Endothelial cell of umbilical vein (primary cell): ENCODE data around the gene PCLO. TPM values are rescaled to one million over a fixed set of nuclear protein-coding genes. Genes with fewer than 3 reads are reported as not detected.

Source experiments
- BruUV-seq: library from RNA; stranded (reverse); fragments of 400-500 nt; replicated peaks from 2 replicates; lab custom pipeline; 2021; lab: Mats Ljungman, UMichigan
- CTCF ChIA-PET: fragments of 300-600, 350-600 bp; sonication (Branson Sonifier 250); formaldehyde crosslinking; loops from one replicate; lab custom pipeline; 2021; ENCODE audit warnings: antibody characterized with exemption, inconsistent platforms; lab: Charles Lee
- POLR2A ChIA-PET: fragments of 300-600, 350-600 bp; sonication (Branson Sonifier 250); formaldehyde crosslinking; loops from one replicate; lab custom pipeline; 2021; ENCODE audit warnings: antibody characterized with exemption, inconsistent platforms; lab: Charles Lee
- DNase-seq: peaks from one replicate; pipeline ENCODE4 v3.0.0-alpha.2; 2011; ENCODE audit warnings: low read depth, low spot score
- FAIRE-seq: peaks from 2 replicates; lab custom pipeline; 2011; peaks lifted over from hg19 to GRCh38; lab: Jason Lieb, UNC
- H2AFZ ChIP-seq: 2 replicates; pipeline ENCODE4 v1.6.0; 2012; ENCODE audit warnings: low read depth, low read length, control low read depth, inconsistent platforms
- H3K27ac ChIP-seq: 2 replicates; pipeline ENCODE4 v1.5.1; 2011; ENCODE audit warnings: low read depth, mild to moderate bottlenecking, control low read depth, low read length, moderate library complexity; ENCODE audit not compliant: insufficient read depth
- H3K27me3 ChIP-seq, 2 experiments: 2 replicates each; pipeline versions ENCODE4 v1.6.0 to v1.6.1; 2011; ENCODE audit warnings: low read length in 2 of 2, mixed read lengths in 1 of 2; ENCODE audit not compliant: control insufficient read depth in 2 of 2, insufficient read depth in 2 of 2
- H3K36me3 ChIP-seq, 2 experiments: 2 replicates in 1 of 2; 3 replicates in 1 of 2; pipeline ENCODE4 v1.5.1; 2011; ENCODE audit warnings: low read length in 2 of 2, mild to moderate bottlenecking in 1 of 2, moderate library complexity in 1 of 2; ENCODE audit not compliant: control insufficient read depth in 2 of 2, insufficient read depth in 2 of 2; ENCODE audit errors: extremely low read depth in 1 of 2
- H3K4me1 ChIP-seq: 3 replicates; pipeline ENCODE4 v1.5.1; 2011; ENCODE audit warnings: mild to moderate bottlenecking, low read length; ENCODE audit not compliant: control insufficient read depth, insufficient read depth; ENCODE audit errors: extremely low read depth
- H3K4me2 ChIP-seq: 2 replicates; pipeline ENCODE4 v1.6.1; 2011; ENCODE audit warnings: low read length, control low read depth, mixed read lengths; ENCODE audit not compliant: insufficient read depth
- H3K4me3 ChIP-seq, 3 experiments: fragments of 200-600 bp in 1 of 3; sonication (generic), shearing (Covaris generic) in 1 of 3; replicated peaks in 1 of 3; 2 replicates each; pipeline ENCODE4 v1.5.1; 2011 to 2016; ENCODE audit warnings: control low read depth in 3 of 3, low read length in 3 of 3, mild to moderate bottlenecking in 2 of 3, inconsistent platforms in 1 of 3, low read depth in 1 of 3, moderate library complexity in 1 of 3; ENCODE audit not compliant: insufficient read depth in 1 of 3
- H3K79me2 ChIP-seq: 2 replicates; pipeline ENCODE4 v1.6.0; 2012; ENCODE audit warnings: low read length, inconsistent platforms; ENCODE audit not compliant: control insufficient read depth, insufficient read depth
- H3K9ac ChIP-seq: replicated peaks from 2 replicates; pipeline ENCODE3; 2011; ENCODE audit warnings: low read length, control low read depth; ENCODE audit not compliant: insufficient read depth; ENCODE audit errors: extremely low read depth
- H3K9me1 ChIP-seq: replicated peaks from 3 replicates; pipeline ENCODE4 v1.6.0; 2011; ENCODE audit warnings: mild to moderate bottlenecking, low read length; ENCODE audit not compliant: control insufficient read depth, insufficient read depth; ENCODE audit errors: extremely low read depth
- H3K9me3 ChIP-seq: replicated peaks from 2 replicates; pipeline ENCODE4 v1.5.1; 2012; ENCODE audit warnings: low read length, inconsistent platforms; ENCODE audit not compliant: control insufficient read depth, insufficient read depth
- H4K20me1 ChIP-seq: replicated peaks from 2 replicates; pipeline ENCODE3; 2011; ENCODE audit warnings: mild to moderate bottlenecking, low read length; ENCODE audit not compliant: control insufficient read depth, insufficient read depth; ENCODE audit errors: extremely low read depth
- EZH2 ChIP-seq: IDR thresholded peaks from 2 replicates; pipeline ENCODE4 v1.6.1; 2012; ENCODE audit warnings: borderline replicate concordance, low read depth, mild to moderate bottlenecking, moderate library complexity, low read length, inconsistent platforms; ENCODE audit not compliant: severe bottlenecking
- FOS ChIP-seq: IDR thresholded peaks from 2 replicates; pipeline ENCODE4 v1.6.1; 2011; ENCODE audit warnings: mild to moderate bottlenecking, low read length, moderate library complexity, borderline replicate concordance; ENCODE audit not compliant: insufficient read depth
- GATA2 ChIP-seq: IDR thresholded peaks from 2 replicates; pipeline ENCODE4 v1.7.0; 2011; ENCODE audit warnings: low read depth, mild to moderate bottlenecking, moderate library complexity, mixed read lengths, low read length; ENCODE audit not compliant: insufficient read length, insufficient read depth
- JUN ChIP-seq: IDR thresholded peaks from 2 replicates; pipeline ENCODE4 v1.6.1; 2011; ENCODE audit warnings: borderline replicate concordance, low read depth; ENCODE audit not compliant: insufficient read length, insufficient read depth
- MYC ChIP-seq: IDR thresholded peaks from one replicate; pipeline ENCODE4 v1.6.1; 2011; ENCODE audit warnings: mild to moderate bottlenecking, low read depth, low read length
- POLR2A ChIP-seq: IDR thresholded peaks from 2 replicates; pipeline ENCODE4 v1.6.1; 2012; ENCODE audit warnings: low read depth, mild to moderate bottlenecking, control low read depth, low read length
- POLR2AphosphoS5 ChIP-seq: IDR thresholded peaks from 2 replicates; pipeline ENCODE4 v1.6.1; 2012; ENCODE audit warnings: low read depth, mild to moderate bottlenecking, control low read depth, low read length, moderate library complexity; ENCODE audit not compliant: insufficient read depth
- dilution Hi-C: fragments of 300-500 bp; cut with MboI; formaldehyde crosslinking; loops from one replicate; pipeline ENCODE4 v1.15.0; 2019; ENCODE audit warnings: low sequenced_read_pairs; ENCODE audit not compliant: extremely low pct_ligation_motif_present
- intact Hi-C: fragments of 100-400 bp; cut with micrococcal nuclease; formaldehyde crosslinking; loops from one replicate; pipeline ENCODE4 v1.10.0; 2022
- polyA plus RNA-seq, 4 experiments: library from polyadenylated mRNA; depleted of rRNA in 3 of 4; stranded (reverse) in 3 of 4; unstranded in 1 of 4; fragments of >200 nt; gene quantifications; 2 replicates each; pipeline versions ENCODE4 v1.2.1 to v1.2.3, GENCODE V29; 2011 to 2012; ENCODE audit warnings: missing spikeins in 1 of 4
- total RNA-seq: library from RNA; stranded (reverse); gene quantifications from 2 replicates; pipeline ENCODE4 v1.2.3, GENCODE V29; 2021
- TF ChIP-seq, protein P1 (sequence below), 2 donors: IDR thresholded peaks; 1 replicate in 1 of 2; 2 replicates in 1 of 2; pipeline ENCODE4 v1.5.1; 2011; ENCODE audit warnings: low read length in 2 of 2, mild to moderate bottlenecking in 2 of 2, moderate library complexity in 2 of 2, control low read depth in 1 of 2, inconsistent platforms in 1 of 2, low read depth in 1 of 2; ENCODE audit not compliant: insufficient read depth in 1 of 2; ENCODE audit errors: extremely low read depth in 1 of 2
- TF ChIP-seq, protein P2 (sequence below): IDR thresholded peaks from 2 replicates; pipeline ENCODE4 v1.6.1; 2011; ENCODE audit not compliant: insufficient read depth, insufficient read length

Gene PCLO
- total and polyA plus RNA-seq, 2 donors (not counting 3 experiments of a cell fraction or from before 2014, with no cell fraction given), result 0.04 to 0.75 TPM

DNA sequence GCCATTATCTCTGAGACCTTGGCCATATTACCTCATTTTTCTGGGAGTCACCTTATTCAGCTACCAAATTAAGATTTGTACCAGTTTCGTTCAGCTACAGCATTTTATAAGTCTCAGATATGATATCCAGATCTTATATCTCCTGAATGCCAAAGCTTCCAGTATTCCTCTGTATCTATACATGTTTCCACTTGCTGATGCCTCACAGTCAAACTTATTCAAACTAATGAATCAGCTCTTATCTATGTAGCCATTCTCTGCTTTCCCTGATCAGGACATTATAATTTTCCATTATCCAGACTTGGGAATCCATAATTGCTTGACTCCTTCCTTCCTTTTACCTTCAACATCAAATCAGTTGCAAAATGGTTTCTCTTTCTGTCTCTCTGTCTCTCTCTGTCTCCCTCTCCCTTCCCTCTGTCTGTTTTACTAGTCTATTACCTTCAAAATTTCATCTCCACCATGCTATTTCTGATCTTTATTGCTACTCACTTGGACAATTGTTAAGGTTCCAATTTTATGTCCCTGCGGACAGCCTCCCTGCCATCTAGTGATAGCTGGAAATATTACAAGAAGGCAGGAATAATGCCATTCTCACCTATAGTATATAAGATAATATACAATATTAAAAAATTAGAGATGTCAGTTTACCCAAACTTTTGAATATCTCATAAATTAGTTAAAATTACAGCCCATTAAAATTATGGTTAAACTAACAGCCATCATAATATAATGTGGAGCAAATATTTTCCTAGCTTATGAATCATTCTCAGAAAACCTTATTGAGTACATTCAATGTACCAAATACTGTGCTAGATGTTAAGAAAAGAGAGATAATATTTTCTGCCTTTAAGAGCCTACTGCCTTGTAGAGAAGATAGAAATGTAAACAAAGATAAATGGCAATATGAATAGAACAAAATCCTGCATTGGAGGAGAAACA is 89.8 kb downstream of the PCLO start:
- TF ChIP-seq POLR2A, result no peak
- TF ChIP-seq, protein P1, sequence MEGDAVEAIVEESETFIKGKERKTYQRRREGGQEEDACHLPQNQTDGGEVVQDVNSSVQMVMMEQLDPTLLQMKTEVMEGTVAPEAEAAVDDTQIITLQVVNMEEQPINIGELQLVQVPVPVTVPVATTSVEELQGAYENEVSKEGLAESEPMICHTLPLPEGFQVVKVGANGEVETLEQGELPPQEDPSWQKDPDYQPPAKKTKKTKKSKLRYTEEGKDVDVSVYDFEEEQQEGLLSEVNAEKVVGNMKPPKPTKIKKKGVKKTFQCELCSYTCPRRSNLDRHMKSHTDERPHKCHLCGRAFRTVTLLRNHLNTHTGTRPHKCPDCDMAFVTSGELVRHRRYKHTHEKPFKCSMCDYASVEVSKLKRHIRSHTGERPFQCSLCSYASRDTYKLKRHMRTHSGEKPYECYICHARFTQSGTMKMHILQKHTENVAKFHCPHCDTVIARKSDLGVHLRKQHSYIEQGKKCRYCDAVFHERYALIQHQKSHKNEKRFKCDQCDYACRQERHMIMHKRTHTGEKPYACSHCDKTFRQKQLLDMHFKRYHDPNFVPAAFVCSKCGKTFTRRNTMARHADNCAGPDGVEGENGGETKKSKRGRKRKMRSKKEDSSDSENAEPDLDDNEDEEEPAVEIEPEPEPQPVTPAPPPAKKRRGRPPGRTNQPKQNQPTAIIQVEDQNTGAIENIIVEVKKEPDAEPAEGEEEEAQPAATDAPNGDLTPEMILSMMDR (IDR thresholded peaks at IDR 0.05; ENCODE audit: extremely low read depth in 1 of 2, insufficient read depth in 1 of 2, low read depth in 1 of 2, low read length in 2 of 2), result no peak
- TF ChIP-seq FOS, result no peak
- TF ChIP-seq POLR2AphosphoS5, result no peak
- no peak for TF ChIP-seq MYC
- TF ChIP-seq EZH2, result no peak
- TF ChIP-seq, protein P2, sequence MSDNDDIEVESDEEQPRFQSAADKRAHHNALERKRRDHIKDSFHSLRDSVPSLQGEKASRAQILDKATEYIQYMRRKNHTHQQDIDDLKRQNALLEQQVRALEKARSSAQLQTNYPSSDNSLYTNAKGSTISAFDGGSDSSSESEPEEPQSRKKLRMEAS, result no peak
- no peak for TF ChIP-seq GATA2
- TF ChIP-seq JUN, result no peak
- Histone ChIP-seq H3K36me3 (no peaks in the 10 kb centered on the region), H3K9me1 (no peaks in the 10 kb centered on the region), H3K4me3 (no peak overlapping the region), H3K79me2 (no peaks in the 10 kb centered on the region), H3K9ac (no peak overlapping the region), H3K9me3 (no peaks in the 10 kb centered on the region), H3K27me3 (no peaks in the 10 kb centered on the region), H4K20me1 (no peaks in the 10 kb centered on the region), H3K27ac (no peak overlapping the region), H3K4me2 (no peak overlapping the region), H3K4me1 (no peaks in the 10 kb centered on the region), H2AFZ (no peak overlapping the region)
- ChIA-PET POLR2A (no interaction called here), CTCF (interaction anchor here (0.8 to 2.7 kb wide), 11 partner anchors 10 to 333 kb away, joined by 3 to 36 read pairs (median 4); no protein-coding TSS in a partner anchor)
- dilution Hi-C loops (no loop called here), intact Hi-C loops (loop anchor here (1.0 to 5.0 kb wide), 2 partner anchors 261 to 333 kb away; no protein-coding TSS in a partner anchor)
- BruUV-seq, result no TSS peak
- FAIRE-seq (no peak), DNase-seq (no peak)
